Femur (tissue), 1 donor: Measurements from ENCODE around the gene MPO.

Experiments
- DNase-seq: peaks from one replicate; pipeline ENCODE4 v3.0.0-alpha.2; 2017

The MPO gene

GRCh38 chr17:58306131-58306951 is 25.6 kb upstream of the MPO start:
- no peak for DNase-seq

DNA sequence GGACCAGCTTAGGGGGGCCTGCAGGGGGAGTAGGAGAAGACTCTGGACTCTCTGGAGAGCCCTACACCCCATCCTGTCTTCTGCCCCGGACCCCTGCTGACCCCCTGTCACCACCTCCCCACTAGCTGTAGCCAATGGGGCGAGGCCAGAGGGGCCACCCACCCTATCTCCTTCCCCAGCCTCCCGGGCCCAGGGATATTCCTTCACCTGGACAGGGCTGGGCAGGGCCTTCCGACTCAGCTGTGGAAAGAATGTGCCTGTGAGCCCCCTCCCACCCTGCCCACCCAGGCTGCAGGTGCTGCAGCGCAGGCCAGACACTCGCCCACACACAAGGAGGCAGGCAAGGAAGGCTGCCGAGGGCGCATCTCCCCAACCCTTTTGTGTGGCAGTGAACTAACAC is 24.9 kb upstream of the MPO start:
- no peak for DNase-seq

DNA sequence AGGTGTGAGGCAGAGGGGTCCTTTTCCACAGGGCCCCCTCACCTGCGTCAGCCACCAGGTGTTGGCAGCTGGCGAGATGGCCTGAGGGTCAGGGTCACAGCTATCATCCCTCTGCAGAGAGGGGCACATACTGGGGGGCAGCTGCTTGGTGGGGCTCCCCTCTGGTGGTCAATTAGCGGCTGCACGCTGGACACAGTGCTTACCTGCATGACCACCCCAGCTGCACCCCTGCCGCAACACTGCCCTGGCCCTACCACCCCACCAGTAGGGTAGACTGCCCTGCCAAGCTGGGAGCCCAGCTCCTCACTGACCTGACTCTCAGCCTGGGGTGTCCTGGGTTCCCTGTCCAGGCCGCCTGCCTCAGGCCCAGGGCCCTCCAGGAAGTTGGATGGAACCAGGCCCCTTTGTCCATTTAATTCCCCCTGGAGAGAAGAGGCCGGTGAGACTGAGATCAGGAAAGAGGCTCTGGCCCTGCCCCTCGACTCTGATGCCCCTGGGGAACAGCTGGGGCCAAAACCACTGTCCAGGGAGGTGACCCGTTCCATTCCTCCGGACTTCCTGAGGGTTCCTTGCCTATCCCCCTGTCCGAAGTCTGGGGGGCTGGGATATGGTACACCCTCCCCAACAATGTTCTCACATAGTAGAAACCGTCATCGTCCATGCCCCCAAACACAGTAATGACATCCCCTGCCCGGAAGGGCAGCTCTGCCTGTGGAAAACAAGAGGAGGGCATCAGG is 24.2 kb upstream of the MPO start:
- DNase-seq = no peak

DNA sequence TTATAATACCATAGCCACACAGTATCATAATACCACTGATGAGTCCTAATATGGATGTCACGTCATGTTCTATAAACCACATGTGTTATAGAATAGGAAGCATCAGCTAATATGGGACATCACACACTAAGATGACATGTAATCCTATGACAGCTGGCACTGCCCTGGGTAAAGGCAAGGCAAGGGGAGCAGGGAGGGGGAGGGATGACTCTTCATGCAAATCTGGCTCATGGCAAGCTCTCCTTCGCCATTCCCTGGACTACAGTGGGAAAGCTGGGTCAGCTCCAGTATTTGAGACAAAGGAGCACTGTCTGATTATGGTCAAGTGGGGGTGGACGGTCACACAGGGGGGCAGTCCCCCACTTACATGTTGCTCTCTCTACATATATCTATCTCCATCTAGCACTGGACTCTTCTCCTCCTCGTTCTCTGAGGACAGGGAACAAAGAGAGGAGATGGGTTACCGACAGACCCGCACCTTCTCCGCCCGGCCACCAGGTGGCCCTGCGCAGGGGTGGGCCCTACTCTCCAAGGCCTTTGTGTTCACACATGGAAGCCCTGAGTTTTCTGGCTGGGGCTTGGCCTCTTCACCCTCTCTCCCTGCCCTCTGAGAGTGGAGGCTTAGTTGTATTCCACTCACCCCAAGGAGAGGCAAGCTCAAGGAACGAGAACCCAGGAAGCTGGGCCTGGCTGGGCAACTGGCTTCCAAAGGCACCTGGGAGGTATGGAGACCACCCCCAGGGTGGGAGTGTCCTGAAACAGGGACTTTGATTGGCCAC is 23.4 kb upstream of the MPO start:
- peak; percentile 39 for DNase-seq

DNA sequence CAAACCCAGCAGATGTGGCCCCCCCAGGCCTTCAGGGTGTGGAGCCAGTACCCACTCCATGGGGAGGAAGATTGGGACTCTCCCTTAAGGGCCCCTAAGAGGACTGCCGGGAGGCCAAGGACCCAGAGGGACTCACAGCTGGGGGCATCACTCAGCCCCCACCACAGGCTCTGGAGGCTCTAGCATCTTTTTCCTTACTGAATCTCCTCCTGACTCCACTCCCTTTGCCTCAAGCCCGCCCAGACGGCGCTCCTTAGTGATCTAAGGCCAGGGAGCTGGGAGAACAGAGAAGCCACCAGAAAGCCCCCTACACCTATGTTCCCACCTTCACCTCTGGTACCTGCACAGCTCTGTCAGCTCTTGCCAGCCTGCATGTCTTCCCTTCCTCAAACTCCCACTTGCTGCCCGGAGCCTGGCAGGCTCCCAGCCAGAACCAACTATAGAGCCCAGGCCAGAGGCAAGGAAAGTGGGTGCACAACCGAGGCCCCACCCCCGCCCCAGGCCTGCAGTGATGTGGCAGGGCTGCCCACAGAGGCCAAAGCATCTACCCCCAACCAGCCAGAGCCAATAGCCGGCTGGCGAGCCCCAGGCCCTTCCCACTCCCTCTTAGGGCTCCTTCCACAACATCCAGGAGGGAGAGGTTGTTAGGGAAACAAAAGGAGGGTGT is 22.3 kb upstream of the MPO start:
- DNase-seq = peak; percentile 14

- DNase-seq = no peak
These were observed 21.6 kb upstream of the MPO start for GRCh38 chr17:58302171-58302918.

GRCh38 chr17:58301504-58302150 is 20.9 kb upstream of the MPO start:
- no peak for DNase-seq

- DNase-seq = no peak
These were observed 19.6 kb upstream of the MPO start for GRCh38 chr17:58300336-58300735.

DNA sequence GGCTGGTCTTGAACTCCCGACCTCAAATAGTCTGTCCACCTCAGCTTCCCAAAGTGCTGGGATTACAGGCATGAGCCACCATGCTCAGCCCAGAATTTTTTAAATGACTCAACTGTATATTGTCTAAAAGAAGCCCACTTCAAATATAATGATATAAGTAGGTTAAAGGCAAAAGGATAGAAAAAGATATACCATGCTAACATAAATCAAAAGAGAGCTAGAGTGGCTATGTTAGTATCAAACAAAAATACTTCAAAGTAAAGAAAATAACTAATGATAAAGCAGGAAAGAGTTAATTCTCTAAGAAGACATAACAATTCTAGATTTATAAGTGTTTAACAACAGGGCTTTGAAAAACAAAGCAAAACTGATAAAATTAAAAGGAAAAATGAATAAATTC is 13.3 kb upstream of the MPO start:
- DNase-seq = no peak

GRCh38 chr17:58291246-58291645 is 10.5 kb upstream of the MPO start:
- no peak for DNase-seq

GRCh38 chr17:58289869-58290268 is 9.1 kb upstream of the MPO start:
- DNase-seq = no peak

- no peak for DNase-seq
These were observed 4.7 kb upstream of the MPO start for GRCh38 chr17:58285422-58285810.

DNA sequence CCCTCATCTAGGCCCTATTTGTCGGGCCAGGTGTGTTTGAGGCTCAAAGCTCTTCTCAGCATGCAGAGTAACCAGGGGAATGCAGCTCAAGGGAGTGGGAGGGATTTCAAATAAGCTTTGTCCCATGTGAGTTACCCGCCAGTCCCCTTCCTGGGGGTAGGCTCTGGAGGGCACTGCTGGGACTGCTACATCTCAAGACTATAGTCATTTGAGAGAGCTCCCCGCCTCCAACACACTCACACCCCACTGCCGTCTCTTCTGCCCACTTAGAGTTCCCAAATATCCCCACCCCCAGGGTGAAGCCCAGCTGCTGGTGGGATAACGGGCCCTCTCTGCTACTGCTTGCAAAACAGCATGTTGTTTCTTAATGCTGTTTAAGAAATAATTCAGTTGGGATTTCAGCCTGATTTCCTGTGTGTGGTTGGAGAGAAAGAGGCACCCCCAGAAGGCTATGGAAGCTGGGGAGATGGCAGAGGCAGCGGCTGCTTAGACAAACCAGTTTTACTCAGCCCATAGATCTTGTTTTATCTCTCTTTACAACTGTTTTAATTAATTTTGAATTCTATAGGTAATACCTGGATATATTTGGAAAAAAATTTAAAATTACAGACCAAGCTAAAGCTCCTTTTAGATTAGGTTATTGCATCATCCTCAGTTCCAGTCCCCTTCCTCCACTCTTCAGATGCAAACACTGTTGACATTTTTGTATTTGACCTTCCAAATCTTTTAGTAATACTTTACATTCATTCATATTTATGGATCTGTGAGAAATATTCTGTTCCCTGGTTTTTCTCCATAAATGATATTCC is 4.1 kb upstream of the MPO start:
- no peak for DNase-seq

DNA sequence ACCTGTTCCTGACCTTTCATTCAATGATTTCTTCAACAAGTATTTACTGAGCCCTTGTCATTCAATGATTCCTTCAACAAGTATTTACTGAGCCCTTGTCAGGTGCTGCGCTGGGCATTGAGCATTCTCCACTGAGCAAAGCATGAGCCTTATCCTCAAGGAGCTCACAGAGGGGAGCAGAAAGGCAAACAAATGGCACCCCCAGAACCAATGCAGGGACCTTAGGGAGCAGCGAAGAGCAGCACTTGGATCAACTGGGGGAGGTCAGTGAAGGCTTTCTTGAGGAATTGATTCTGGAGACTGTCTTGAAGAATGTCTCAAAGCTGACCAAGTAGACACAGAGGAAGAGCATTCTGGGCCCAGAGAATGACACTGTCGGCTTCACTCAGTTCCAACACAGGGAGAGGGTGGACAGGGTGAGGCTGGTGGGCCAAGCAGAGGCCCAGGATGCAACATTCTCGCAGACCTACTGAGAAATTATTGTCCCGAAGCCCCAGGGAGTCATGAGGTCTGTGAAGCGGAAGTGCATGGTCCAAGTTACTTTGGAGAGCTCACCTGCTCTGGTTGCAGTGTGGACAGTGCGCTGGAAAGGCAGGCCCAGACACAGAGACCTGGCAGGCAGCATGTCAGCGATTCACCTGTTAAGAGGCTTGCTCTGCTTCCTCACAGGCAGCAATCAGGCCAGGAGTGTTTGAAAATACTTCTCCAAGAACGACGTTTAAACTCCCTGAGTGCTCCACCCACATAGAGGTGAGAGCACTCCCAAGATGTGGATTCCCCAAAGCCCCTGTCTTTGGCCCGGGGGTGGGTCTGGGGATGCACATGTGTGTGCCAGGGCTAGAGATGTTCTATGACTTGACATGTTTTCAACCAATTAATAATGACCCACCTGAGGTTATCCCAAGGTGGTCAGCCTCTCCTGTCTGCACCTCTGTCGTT is 3.2 kb upstream of the MPO start:
- no peak for DNase-seq

DNA sequence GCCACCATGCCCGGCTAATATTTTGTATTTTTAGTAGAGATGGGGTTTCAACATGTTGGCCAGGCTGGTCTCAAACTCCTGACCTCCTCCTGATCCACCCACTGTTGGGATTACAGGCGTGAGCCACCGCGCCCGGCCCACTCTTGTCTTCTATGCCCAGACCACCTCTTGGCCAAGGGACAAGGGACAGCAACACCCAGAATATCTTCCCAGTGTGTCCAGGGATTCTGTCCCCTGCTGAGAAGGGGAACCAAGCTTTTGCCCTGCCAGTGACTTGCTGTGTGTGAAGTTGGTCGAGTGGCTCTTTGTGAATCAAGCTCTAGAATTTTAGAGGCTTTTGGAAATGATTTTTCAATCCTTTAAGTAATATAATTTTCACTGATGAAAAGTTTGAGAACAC is 1.7 kb upstream of the MPO start:
- DNase-seq = no peak

- DNase-seq = no peak
These were observed 826 bp upstream of the MPO start for GRCh38 chr17:58281511-58282011.

DNA sequence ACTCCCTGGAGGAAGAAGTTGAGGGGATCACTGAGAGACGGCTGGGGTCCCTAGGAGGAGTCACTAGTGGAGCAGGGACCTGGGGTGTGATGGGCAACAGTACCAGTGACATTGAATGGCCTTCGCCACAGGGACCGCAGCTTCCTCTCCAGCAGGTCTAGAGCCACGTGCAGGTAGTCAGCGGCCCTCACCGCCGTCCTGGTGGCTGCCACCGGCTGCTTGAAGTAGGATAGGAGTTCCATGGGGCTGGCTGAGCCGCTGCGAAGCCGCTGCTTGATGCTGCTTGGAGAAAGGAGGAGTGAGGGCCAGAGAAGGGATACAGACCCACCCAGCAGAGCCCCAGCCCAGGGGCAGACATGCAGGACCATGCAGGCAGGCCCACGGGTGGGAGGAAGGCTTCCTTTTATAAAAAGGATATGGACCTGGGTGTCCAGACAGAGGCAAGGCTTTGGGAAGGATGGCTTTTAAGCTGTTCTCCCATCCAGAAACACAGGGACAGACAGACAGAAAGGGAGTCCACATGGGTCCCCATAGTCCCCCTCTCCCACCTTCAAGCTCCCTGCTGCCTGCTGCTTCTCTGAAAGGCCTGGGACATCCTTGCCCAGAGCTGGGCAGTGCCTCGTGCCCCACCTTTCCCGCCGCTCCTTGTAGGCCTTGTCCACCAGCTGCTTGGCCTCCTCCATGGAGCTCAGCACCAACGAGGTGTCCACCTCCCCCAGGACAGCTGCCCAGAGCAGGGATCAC is 827 bp downstream of the MPO start:
- no peak for DNase-seq

DNA sequence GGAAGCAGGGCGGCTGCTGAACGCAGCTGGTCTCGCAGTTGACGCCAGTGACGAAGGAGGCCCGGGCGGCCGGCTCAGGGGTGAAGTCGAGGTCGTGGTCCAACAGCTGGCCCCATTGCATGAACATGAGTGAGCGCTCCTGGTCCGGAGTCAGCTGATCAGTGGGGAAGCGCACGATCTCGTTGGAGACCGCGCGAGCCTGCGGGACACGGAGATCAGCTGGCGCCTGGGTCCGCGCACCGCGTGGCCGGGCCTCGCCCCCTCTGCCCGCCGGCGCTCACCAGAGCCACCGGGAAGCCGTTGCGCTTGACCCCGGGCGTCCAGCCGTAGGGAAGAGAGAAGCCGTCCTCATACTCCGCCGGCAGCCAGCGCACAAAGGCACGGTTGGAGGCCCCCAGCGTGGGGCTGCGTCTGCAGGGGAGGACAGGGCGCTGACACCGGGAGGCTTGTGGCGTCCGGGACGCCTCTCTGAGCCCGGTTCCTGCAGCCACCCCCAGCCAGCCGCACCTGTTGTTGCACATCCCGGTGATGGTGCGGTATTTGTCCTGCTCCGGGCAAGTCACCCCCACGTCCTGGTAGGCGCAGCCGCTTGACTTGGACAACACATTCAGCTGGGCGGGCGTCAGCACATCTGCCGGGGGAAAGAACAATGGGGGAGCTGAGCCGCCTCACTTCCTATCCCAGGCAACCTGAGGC is 1.6 kb downstream of the MPO start:
- DNase-seq = peak; percentile 86
